ENCODE data around the gene TSPOAP1. TPM values are rescaled to one million over a fixed set of nuclear protein-coding genes. Genes with fewer than 3 reads are reported as not detected.
A peak's percentile ranks its signal among the peaks of the same experiment; 100 is the strongest.

TSPOAP1 gene
- total RNA-seq, 1 donor from 2014 or later: 101 TPM

GRCh38 chr17:58272367-58273280 lies 56.0 kb downstream of the TSPOAP1 start:
- Mint-ChIP-seq H3K4me1 (ENCODE audit: low read depth) (no peaks in the 10 kb centered on the region), H3K27ac (no peak overlapping the region), H3K36me3 (ENCODE audit: insufficient read depth) (no peaks in the 10 kb centered on the region), H3K27me3 (peaks cover 10% of the 10 kb centered on the region), H3K4me3 (ENCODE audit: low read depth) (no peak overlapping the region), H3K9me3 (ENCODE audit: low read depth) (no peaks in the 10 kb centered on the region)
- TF ChIP-seq, protein P1, sequence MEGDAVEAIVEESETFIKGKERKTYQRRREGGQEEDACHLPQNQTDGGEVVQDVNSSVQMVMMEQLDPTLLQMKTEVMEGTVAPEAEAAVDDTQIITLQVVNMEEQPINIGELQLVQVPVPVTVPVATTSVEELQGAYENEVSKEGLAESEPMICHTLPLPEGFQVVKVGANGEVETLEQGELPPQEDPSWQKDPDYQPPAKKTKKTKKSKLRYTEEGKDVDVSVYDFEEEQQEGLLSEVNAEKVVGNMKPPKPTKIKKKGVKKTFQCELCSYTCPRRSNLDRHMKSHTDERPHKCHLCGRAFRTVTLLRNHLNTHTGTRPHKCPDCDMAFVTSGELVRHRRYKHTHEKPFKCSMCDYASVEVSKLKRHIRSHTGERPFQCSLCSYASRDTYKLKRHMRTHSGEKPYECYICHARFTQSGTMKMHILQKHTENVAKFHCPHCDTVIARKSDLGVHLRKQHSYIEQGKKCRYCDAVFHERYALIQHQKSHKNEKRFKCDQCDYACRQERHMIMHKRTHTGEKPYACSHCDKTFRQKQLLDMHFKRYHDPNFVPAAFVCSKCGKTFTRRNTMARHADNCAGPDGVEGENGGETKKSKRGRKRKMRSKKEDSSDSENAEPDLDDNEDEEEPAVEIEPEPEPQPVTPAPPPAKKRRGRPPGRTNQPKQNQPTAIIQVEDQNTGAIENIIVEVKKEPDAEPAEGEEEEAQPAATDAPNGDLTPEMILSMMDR (IDR thresholded peaks at IDR 0.05; ENCODE audit: unreplicated experiment): no peak
- DNase-seq (ENCODE audit: low spot score, unreplicated experiment): no peak

GRCh38 chr17:58271216-58271931 lies 57.2 kb downstream of the TSPOAP1 start:
- no peaks in the 10 kb centered on the region for H3K4me1 Mint-ChIP-seq (ENCODE audit: low read depth)
- no peaks in the 10 kb centered on the region for H3K36me3 Mint-ChIP-seq (ENCODE audit: insufficient read depth)
- peaks cover 9% of the 10 kb centered on the region for H3K27me3 Mint-ChIP-seq
- TF ChIP-seq, protein P1 (IDR thresholded peaks at IDR 0.05; ENCODE audit: unreplicated experiment): no peak
- no peaks in the 10 kb centered on the region for H3K9me3 Mint-ChIP-seq (ENCODE audit: low read depth)
- DNase-seq (ENCODE audit: low spot score, unreplicated experiment): no peak
- no peak overlapping the region for H3K27ac Mint-ChIP-seq
- no peak overlapping the region for H3K4me3 Mint-ChIP-seq (ENCODE audit: low read depth)

GRCh38 chr17:58270476-58271215 lies 57.9 kb downstream of the TSPOAP1 start:
- no peaks in the 10 kb centered on the region for H3K36me3 Mint-ChIP-seq (ENCODE audit: insufficient read depth)
- H3K4me3 Mint-ChIP-seq (ENCODE audit: low read depth): no peak overlapping the region
- DNase-seq (ENCODE audit: low spot score, unreplicated experiment): no peak
- peaks cover 10% of the 10 kb centered on the region for H3K27me3 Mint-ChIP-seq
- no peaks in the 10 kb centered on the region for H3K9me3 Mint-ChIP-seq (ENCODE audit: low read depth)
- H3K27ac Mint-ChIP-seq: no peak overlapping the region
- TF ChIP-seq, protein P1 (IDR thresholded peaks at IDR 0.05; ENCODE audit: unreplicated experiment): peak; percentile 45
- no peaks in the 10 kb centered on the region for H3K4me1 Mint-ChIP-seq (ENCODE audit: low read depth)

DNA sequence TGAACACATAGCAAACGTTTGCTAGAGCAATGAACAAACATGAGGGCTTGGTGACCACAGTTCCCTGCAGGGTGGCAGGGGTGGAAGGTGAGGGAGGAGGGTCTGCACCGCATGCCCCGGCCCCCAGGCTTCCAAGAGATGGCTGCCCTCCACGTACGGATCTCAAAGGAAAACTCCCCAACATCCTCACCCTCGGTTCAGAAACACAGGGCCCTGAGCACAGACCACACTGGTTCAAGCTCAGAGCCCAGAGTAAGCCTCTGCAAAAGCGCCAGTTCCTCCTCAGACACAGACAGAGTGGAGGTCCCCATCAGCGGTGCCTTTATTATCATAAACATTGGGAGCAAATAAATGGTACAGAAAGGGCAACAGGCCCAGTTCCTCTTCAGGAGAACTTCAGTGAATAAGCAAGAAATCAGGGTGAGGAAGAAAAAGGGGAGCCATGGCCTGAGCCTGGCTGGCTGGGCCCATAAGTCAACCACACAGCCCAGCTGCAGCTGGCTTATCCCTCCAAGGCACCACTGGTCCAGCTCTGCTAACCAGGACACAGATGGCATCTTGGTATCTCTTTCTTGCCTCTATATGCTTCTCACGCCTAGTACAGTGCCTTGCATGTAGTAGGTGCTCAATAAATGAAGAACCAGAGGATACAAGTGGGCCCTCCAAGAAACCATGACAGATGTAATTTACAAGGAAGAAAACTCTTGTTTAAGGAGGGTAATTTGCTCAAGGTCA lies 58.9 kb downstream of the TSPOAP1 start:
- DNase-seq (ENCODE audit: low spot score, unreplicated experiment): no peak
- Mint-ChIP-seq H3K27ac (no peak overlapping the region), H3K4me1 (ENCODE audit: low read depth) (no peaks in the 10 kb centered on the region), H3K4me3 (ENCODE audit: low read depth) (no peak overlapping the region), H3K9me3 (ENCODE audit: low read depth) (no peaks in the 10 kb centered on the region), H3K36me3 (ENCODE audit: insufficient read depth) (no peaks in the 10 kb centered on the region), H3K27me3 (peaks cover 16% of the 10 kb centered on the region)
- TF ChIP-seq, protein P1 (IDR thresholded peaks at IDR 0.05; ENCODE audit: unreplicated experiment): no peak

Measured in progenitor cell of endocrine pancreas (in vitro differentiated cells).